Esophagus muscularis mucosa (tissue), 4 donors: Measurements from ENCODE around the gene TEC. TPM values are rescaled to one million over a fixed set of nuclear protein-coding genes. Genes with fewer than 3 reads are reported as not detected.

Experiments
- DNase-seq: peaks from one replicate; pipeline ENCODE4 v3.0.0-alpha.2; 2017; ENCODE audit errors: extremely low spot score
- H3K27ac ChIP-seq, 4 donors: fragments of 200-600 bp; sonication (generic); replicated peaks in 1 of 4; 1 replicate in 3 of 4; 2 replicates in 1 of 4; pipeline ENCODE4 v1.5.1; 2016 to 2019; ENCODE audit warnings: mild to moderate bottlenecking in 1 of 4
- H3K27me3 ChIP-seq, 4 donors: fragments of 200-600 bp; sonication (generic); one replicate each; pipeline versions ENCODE4 v1.5.1 to v1.6.0; 2016 to 2019
- H3K36me3 ChIP-seq, 4 donors: fragments of 200-600 bp; sonication (generic); one replicate each; pipeline ENCODE4 v1.5.1; 2016 to 2019
- H3K4me1 ChIP-seq, 4 donors: fragments of 200-600 bp; sonication (generic); one replicate each; pipeline ENCODE4 v1.5.1; 2016 to 2019
- H3K4me3 ChIP-seq, 4 donors: fragments of 200-600 bp; sonication (generic); 1 replicate in 2 of 4; 2 replicates in 2 of 4; pipeline ENCODE4 v1.5.1; 2016 to 2019; ENCODE audit warnings: mild to moderate bottlenecking in 4 of 4, moderate library complexity in 1 of 4
- H3K9me3 ChIP-seq, 4 donors: fragments of 200-600 bp; sonication (generic); 1 replicate in 3 of 4; 2 replicates in 1 of 4; pipeline ENCODE4 v1.5.1; 2016 to 2019
- EP300 ChIP-seq: sonication (generic); formaldehyde crosslinking; IDR thresholded peaks from one replicate; pipeline ENCODE4 v1.6.1; 2017; ENCODE audit warnings: antibody characterized with exemption
- POLR2A ChIP-seq: fragments of 450-650 bp; IDR thresholded peaks from one replicate; pipeline ENCODE4 v1.6.1; 2017; ENCODE audit warnings: antibody characterized with exemption, moderate library complexity, mild to moderate bottlenecking, low read depth
- POLR2AphosphoS5 ChIP-seq, 2 donors: sonication (generic); formaldehyde crosslinking; IDR thresholded peaks; one replicate each; pipeline ENCODE4 v1.6.1; 2017; ENCODE audit warnings: antibody characterized with exemption in 2 of 2
- WGBS: methylation state at CpG from one replicate; pipeline ENCODE4 v1.1.5; 2018; 5-methylcytosine and 5-hydroxymethylcytosine counted together
- intact Hi-C: fragments of 100-400 bp; cut with DNase I; formaldehyde crosslinking; loops from one replicate; pipeline ENCODE4 v1.15.1; 2023
- total RNA-seq, 4 donors: library from RNA; depleted of rRNA; stranded (reverse); fragments of >200 nt; gene quantifications; one replicate each; pipeline versions ENCODE4 v1.1.0 to v1.2.1, GENCODE V29; 2016
- TF ChIP-seq, protein P1 (sequence below), 3 experiments: fragments of 200-600 bp in 2 of 3; fragments of 450-650 bp in 1 of 3; sonication (generic) in 2 of 3; IDR thresholded peaks; one replicate each; pipeline ENCODE4 v1.5.1; 2017 to 2019; ENCODE audit warnings: antibody characterized with exemption in 3 of 3, mild to moderate bottlenecking in 2 of 3, moderate library complexity in 1 of 3

The TEC gene
- total RNA-seq, 4 donors from 2014 or later, result 1.5 to 2.2 (median 1.9) TPM

DNA sequence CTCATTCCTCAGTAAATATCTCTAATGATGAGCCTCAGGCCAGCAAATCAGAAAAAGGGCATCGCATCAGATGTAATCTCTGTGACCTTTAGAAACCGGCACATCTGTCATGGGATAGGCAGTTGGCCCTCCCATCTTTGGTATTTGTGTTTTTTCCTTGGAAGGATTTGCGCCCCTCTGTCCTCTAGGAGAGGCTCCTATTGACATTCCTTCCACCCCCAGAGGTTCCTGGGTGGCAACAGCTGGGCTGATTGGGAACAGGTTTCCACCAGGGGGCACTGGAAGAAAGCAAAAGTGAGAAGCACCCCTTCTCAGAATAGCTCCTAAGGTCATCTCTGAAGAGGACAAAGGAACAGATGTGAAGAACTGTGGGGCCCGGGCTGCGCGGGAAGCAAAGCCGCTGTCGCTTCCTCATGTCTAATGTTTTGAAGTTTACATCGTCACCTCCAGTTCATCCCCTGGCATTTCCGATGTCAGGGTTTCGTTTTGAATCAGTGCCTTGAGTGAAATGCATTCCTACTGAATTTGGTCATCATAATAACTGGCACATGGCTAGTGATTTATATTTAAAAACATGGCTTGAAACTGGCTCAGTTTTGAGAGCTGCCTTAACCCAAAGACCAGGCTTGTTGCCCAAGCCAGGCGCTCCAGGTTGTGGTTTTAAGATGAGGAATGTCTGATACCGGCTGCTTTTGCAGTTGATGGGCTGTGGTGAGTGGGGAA lies 141.8 kb downstream of the TEC start:
- Histone ChIP-seq H3K27me3 (peaks cover 0 to 7% (median 0%) of the 10 kb centered on the region in 4 donors), H3K4me1 (peaks cover 12 to 16% (median 13%) of the 10 kb centered on the region in 4 donors), H3K9me3 (no peaks in the 10 kb centered on the region), H3K36me3 (no peaks in the 10 kb centered on the region), H3K27ac (no peak overlapping the region), H3K4me3 (peak overlapping the region; percentile 2 to 46 (median 37))
- DNase-seq, result no peak
- WGBS, result 13% methylated on average over 13 of the region's 13 CpGs
- intact Hi-C loops, result no loop called here
- TF ChIP-seq EP300, result no peak
- TF ChIP-seq POLR2AphosphoS5 (IDR thresholded peaks at IDR 0.05), result no peak
- TF ChIP-seq POLR2A, result no peak
- TF ChIP-seq, protein P1, sequence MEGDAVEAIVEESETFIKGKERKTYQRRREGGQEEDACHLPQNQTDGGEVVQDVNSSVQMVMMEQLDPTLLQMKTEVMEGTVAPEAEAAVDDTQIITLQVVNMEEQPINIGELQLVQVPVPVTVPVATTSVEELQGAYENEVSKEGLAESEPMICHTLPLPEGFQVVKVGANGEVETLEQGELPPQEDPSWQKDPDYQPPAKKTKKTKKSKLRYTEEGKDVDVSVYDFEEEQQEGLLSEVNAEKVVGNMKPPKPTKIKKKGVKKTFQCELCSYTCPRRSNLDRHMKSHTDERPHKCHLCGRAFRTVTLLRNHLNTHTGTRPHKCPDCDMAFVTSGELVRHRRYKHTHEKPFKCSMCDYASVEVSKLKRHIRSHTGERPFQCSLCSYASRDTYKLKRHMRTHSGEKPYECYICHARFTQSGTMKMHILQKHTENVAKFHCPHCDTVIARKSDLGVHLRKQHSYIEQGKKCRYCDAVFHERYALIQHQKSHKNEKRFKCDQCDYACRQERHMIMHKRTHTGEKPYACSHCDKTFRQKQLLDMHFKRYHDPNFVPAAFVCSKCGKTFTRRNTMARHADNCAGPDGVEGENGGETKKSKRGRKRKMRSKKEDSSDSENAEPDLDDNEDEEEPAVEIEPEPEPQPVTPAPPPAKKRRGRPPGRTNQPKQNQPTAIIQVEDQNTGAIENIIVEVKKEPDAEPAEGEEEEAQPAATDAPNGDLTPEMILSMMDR (IDR thresholded peaks at IDR 0.05), result peak; percentile 29 to 50 (median 39)

GRCh38 chr4:48127231-48127630 lies 142.4 kb downstream of the TEC start:
- WGBS, result 51% methylated on average over 3 of the region's 3 CpGs
- Histone ChIP-seq H3K27ac (no peak overlapping the region), H3K36me3 (no peaks in the 10 kb centered on the region), H3K9me3 (no peaks in the 10 kb centered on the region), H3K4me3 (no peak overlapping the region), H3K4me1 (peaks cover 12 to 16% (median 13%) of the 10 kb centered on the region in 4 donors), H3K27me3 (peaks cover 0 to 7% (median 0%) of the 10 kb centered on the region in 4 donors)
- intact Hi-C loops, result no loop called here
- no peak for DNase-seq
- TF ChIP-seq, protein P1 (IDR thresholded peaks at IDR 0.05), result no peak
- TF ChIP-seq POLR2A (no peak), EP300 (no peak), POLR2AphosphoS5 (IDR thresholded peaks at IDR 0.05) (no peak)

DNA sequence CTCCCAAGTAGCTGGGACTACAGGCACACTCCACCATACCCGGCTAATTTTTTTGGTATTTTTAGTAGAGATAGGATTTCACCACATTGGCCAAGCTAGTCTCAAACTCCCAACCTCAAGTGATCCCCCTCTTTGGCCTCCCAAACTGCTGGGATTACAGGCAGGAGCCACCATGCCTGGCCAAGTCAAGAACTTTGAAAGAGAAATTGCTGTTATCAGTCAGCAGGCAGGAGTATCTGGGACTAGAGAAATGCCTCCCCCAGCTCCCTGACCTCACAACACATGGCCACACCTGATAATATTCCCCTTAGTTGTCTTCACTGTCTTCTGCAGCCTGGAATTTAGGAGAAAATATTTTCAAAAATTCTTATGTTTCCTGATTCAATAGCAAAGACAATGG lies 143.0 kb downstream of the TEC start:
- DNase-seq, result no peak
- peaks cover 0 to 7% (median 0%) of the 10 kb centered on the region in 4 donors for H3K27me3 ChIP-seq
- 80% methylated on average over 1 of the region's 1 CpG for WGBS
- intact Hi-C loops, result no loop called here
- peaks cover 12 to 16% (median 13%) of the 10 kb centered on the region in 4 donors for H3K4me1 ChIP-seq
- H3K27ac ChIP-seq, result no peak overlapping the region
- TF ChIP-seq POLR2AphosphoS5 (IDR thresholded peaks at IDR 0.05) (no peak), EP300 (no peak), POLR2A (no peak)
- no peaks in the 10 kb centered on the region for H3K9me3 ChIP-seq
- H3K36me3 ChIP-seq, result no peaks in the 10 kb centered on the region
- H3K4me3 ChIP-seq, result no peak overlapping the region

DNA sequence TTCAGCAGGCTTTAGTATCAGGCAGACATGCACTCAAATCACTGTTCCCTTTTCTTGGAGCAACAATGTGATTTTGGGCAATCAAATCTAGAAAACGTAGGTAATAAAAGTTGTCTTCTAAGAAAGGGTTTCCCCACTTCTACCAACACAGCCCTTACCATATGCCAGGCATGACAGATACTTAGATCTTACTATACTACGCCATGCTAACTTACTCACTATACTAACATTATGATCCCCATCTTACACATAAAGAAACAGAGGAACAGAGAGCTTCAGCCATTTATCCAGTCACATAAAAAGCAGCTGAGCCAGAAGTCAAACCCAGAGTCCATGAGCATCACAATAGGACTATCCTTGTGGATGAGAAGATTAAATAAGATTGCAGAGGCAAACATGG lies 144.8 kb downstream of the TEC start:
- H3K9me3 ChIP-seq, result no peaks in the 10 kb centered on the region
- DNase-seq, result no peak
- no peak overlapping the region for H3K4me3 ChIP-seq
- intact Hi-C loops, result no loop called here
- TF ChIP-seq POLR2AphosphoS5 (IDR thresholded peaks at IDR 0.05) (no peak), POLR2A (no peak), EP300 (no peak)
- TF ChIP-seq, protein P1 (IDR thresholded peaks at IDR 0.05), result no peak
- H3K27ac ChIP-seq, result no peak overlapping the region
- H3K36me3 ChIP-seq, result no peaks in the 10 kb centered on the region
- 83% methylated on average over 2 of the region's 2 CpGs for WGBS
- H3K27me3 ChIP-seq, result peaks cover 0 to 7% (median 0%) of the 10 kb centered on the region in 4 donors
- peaks cover 12 to 15% (median 13%) of the 10 kb centered on the region in 4 donors for H3K4me1 ChIP-seq

- no peak for DNase-seq
- TF ChIP-seq POLR2A (no peak), EP300 (no peak), POLR2AphosphoS5 (IDR thresholded peaks at IDR 0.05) (no peak)
- TF ChIP-seq, protein P1 (IDR thresholded peaks at IDR 0.05), result no peak
- H3K36me3 ChIP-seq, result no peaks in the 10 kb centered on the region
- H3K4me1 ChIP-seq, result peaks cover 4 to 5% (median 4%) of the 10 kb centered on the region in 4 donors
- H3K27me3 ChIP-seq, result peaks cover 0 to 7% (median 0%) of the 10 kb centered on the region in 4 donors
- H3K27ac ChIP-seq, result no peak overlapping the region
- intact Hi-C loops, result no loop called here
- no peak overlapping the region for H3K4me3 ChIP-seq
- 84% methylated on average over 1 of the region's 1 CpG for whole genome bisulfite sequencing
- no peaks in the 10 kb centered on the region for H3K9me3 ChIP-seq
Observed at GRCh38 chr4:48122756-48123155, 146.9 kb downstream of the TEC start.
